ENCODE measurements around the gene RARB.

Gene RARB

GRCh38 chr3:25423780-25424588, 4.1 kb upstream of the RARB start:
- no peak for DNase-seq

DNA sequence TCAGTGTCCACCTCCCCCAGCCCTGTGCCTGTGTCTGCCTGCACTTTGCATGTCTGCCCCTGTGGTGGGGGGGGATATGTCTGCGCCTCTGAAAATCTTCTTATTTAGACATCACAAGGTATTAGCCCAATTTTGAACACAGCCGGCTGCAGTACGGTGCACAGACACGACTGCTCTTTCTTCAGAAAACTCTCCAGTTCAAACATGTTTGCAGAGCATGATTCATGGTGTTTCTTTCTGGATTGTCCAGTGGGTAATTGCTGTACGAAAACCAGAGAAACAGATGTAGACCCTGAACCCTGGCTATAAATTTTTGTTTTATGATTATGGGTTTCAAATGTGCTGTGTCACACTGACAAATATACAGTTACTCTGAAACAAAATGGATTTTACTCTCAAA, 3.4 kb upstream of the RARB start:
- no peak for DNase-seq

DNA sequence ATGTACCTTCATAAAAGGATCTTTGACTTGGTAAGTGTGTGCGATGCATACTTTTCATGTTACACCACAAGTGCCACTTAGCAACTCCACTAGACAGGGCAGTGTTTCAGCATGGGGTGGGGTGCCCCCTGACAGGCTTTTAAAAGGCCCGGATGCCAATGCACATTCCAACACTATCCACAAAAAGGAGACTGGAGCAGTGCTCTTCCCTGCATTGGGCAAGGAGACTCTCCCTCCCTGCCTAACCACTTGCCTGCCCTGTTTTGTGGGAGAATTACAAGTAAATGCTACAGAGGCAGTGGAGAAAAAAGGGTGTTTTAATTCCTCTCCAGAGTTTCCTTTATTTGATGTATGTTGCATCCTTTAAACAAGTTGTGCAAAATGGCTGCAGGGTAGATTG, 1.7 kb upstream of the RARB start:
- DNase-seq, result no peak

DNA sequence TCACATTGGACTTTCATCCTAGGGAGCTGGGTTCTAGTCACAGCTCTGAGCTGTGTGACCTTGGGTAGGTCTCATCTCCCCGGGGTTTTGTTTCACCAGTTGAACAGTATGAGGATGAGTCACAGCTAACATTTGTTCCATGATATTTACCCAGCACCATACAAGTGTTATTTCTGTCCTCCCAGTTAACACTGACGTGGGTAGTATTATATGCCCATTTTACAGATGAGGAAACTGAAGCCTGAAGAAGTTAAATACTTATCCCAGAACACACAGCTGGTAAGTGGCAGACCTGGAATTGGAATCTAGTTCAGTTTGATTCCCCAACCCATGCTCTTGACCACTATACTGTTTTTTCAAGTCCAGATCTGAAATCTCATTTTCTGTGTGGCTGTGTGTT, 908 bp upstream of the RARB start:
- DNase-seq, result no peak

- no peak for DNase-seq
Observed at GRCh38 chr3:25427563-25427941, 511 bp upstream of the RARB start.

GRCh38 chr3:25428789-25429335, 799 bp downstream of the RARB start:
- no peak for DNase-seq

DNA sequence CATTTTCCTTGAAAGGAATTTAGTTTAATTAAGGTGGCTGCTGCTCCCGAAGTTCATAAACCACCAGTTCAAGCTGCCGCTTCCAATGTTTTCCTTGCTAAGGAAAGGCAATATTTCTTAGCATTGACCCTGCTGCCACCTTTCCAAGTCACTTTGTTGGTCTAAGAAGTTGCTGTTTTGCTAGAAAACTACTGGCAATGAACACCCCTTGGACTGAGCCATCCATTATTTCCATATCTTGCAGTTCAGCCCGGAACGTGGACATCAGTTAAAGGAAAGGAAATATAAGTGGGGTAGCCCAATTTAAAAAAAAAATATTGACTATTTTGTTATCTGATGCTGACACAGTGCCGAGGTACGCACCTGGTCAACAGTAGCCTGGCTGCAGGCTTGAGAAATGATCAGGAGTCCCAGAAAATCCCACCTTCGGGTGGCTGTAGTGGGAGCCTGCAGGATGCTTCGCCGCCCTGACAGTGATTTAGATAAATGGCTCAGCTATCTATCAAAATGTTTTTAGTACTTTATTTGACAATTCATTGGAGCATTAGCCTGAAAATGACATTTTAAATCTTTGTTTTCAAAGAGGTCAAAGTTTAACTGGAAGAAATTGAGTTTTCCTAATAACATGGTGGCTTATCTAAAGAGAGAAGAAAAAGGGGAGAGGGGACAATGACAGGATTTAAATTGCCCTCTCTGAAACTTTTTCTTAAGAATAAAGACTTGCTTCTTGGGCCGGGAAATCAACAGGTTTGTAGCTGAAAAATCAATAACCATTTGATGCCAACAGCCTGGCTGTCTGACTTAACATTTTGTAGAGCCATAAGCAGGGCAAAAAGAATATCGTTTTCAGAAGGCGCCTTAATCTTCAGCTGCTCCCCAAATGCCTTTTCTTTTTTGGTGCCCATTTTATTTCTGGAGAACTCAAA, 1.6 kb downstream of the RARB start:
- no peak for DNase-seq

- DNase-seq, result no peak
Observed at GRCh38 chr3:25430287-25430934, 2.3 kb downstream of the RARB start.

DNA sequence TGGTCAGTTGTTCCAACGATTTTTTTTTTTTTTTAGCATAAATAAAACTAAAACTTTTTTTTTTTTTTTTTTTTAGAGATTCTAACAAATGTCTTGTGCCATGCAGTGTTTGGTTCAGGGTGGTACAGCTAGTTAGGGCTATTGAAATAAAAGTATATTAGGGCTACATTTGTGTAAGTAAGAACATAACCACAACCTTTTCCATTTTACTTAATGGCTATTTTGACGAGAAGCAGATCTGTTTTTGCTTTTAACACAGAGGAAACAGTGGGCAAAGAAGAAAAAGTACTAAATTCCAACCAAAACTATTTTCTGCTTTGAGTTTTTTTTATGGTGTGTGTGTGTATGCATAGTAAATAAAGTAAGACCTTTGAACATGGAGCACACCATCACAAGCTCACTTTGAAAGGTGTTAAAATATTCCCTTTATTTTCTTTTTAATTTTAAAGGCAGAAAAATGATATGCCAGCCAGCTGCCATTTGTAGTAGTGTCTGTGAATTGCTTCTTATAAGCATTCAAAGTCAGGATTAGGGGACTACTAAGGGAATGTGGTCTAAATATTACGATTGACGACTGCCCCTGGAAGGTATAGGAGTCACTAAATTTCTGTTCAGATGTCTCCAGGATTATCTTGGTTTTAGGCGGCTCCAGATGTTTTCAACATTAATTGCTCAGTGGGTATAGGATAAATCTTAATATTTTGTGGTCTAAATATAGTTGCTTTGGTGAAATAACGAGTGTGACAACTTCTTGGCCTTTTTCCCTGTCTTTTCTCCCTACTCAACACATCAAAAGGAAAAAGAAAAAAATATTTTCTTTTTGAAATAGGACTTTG, 3.1 kb downstream of the RARB start:
- no peak for DNase-seq

DNA sequence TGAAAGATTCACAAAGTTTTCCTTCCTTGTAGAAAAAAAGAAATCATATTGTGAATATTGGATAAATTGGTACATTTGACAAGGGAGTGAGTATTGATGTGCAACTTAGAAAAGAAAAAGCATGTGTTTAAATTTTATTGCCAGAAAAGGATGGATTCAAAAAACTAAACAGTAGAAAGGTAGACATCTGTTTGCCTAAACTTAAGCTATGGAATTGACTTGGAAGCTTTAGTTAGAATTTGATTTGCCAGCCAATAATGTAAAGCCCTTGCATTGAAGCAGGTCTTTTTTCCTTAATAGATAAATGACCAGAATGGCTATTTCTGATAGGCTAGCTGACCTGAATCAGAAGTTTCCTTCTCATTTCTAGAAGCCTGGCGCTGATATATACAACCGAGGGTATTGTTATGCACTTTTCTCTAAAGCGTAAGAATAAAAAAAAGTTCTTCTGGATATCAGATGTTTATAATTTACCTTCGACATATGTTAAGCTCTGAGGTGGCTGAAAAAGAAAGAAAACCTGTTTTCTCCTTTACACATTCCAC, 4.2 kb downstream of the RARB start:
- DNase-seq, result no peak

- no peak for DNase-seq
Observed at GRCh38 chr3:25433106-25433505, 5.0 kb downstream of the RARB start.

DNA sequence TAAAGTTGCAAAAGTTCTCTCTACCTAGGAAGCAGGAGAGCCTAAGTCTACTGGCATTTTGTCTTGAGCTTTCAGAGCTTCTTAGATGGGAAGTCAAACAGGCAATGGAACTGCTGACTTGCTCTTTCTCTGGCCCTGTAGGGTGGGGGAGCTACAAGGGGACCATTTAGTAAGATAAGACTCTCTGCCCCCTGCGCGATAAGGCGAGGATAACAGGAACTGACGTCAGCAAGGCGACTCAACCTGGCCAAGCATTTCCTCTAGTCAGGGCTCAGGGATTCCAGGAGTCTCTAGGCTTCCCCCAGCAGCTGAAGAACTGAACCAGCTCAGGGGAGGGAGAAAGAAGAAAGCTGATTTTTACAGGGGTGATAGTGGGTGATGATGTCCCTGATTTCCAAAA, 5.8 kb downstream of the RARB start:
- DNase-seq, result no peak

DNA sequence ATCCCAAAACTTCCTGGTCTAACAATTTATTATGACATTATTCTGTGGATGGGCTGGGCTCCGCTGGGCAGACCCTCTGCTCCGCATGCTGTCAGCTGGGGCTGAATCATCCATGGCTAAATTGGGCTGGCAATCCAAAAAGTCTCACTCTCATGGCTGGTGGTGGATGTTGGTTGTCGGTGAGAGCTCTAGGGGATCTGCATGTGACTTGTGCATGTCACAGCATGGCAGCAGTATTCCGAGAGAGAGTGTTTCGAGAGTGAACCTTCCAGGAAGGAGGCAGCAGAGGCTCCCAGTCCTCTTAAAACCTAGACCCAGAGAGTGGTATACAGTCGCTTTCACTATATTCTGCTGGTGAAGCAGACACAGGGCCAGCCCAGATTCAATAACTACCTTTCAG, 9.9 kb downstream of the RARB start:
- DNase-seq, result no peak

- DNase-seq, result no peak
Observed at GRCh38 chr3:25438791-25439555, 10.9 kb downstream of the RARB start.

GRCh38 chr3:25441234-25441856, 13.3 kb downstream of the RARB start:
- peak; percentile 68 for DNase-seq

DNA sequence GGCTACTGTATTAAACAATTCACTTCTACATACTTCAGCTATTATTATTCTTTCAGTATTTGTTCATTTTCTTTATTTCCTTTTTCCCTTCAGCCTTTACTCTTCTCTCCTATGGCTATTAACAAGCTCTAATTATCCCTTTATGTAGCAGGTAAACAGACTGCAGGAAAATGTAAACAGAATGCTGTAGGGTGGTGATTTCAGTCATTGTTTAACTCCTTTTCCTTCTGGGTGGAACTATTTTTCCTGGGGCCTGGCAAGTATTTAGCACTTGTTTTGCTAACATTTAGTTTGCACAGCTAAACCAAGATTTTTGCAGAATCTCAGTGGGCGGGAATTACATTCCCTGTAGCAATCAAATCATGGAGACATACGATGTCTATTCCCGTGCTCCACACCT, 14.4 kb downstream of the RARB start:
- DNase-seq, result no peak

DNA sequence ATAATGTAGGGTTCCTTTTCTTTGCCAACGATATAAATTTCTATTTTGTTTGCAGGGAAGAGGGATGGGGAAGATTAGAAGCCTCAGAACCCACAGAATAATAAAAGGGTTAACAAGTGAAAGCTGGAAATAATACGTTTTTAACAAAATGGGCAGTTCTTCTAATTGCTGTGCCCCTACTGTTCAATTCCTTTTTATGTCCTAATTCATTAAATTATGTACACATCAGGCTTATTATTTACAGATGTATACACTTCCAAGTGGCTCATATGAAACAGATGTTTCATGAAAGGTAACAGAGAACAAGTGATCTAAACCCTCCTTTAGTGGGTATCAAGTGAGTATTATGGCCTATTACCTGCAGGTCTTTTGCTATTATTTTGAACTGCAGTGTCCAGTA, 16.2 kb downstream of the RARB start:
- DNase-seq, result no peak

DNA sequence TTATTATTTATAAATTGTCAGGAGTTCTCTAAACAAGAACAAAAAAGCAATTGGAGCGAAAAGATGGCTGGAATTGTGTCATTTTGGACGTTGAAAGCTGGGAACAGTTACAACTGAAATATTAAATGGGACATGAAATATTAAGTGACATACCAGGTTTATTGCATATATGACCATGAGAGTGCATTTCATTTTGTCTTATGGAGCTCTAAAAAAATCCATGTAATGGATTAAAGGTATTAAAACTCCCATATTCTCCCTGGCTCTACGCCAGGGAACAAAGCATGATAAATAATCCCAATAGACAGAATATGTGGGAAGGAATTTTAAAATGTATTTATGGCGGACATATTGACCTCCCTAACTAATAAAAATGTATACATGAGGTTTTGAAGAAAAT, 17.7 kb downstream of the RARB start:
- no peak for DNase-seq

DNA sequence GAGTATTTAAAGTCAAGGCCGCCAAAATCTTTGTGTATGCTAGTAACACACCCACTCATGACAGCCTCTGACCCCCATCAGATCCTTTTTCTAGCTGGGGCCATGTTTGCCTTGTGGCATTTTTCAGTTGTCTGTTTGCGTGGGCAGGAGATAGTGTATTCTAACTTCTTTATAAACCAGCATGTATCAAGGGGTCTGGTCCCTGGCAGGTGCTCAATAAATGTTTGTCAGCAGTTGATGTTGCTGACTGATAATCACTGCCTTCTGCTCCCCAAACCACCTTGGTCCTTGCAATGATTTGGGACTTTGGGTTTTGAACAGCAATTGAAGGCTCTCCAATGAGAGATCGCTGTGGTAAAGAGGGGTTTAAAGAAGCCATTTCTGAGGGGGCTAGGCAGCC, 19.2 kb downstream of the RARB start:
- DNase-seq, result no peak

DNA sequence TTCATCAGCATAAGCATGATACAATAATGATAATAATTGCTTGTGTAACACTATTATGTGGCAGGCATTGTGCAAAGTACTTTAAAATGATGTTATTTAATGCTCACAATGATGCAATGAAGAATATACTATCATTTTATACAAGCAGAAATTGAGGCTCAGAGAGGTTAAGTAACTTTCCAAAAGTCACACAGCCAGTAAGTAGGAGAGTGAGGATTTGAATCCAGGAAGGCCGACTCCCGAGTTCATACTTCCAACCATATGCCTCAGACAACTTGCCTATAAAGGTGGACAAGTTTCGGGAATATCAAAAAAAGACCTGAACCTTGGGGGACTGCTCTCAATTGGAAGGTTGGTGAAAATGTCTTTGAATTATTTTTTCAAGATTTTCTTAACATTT, 19.9 kb downstream of the RARB start:
- no peak for DNase-seq

Data from activated CD8-positive, alpha-beta memory T cell treated with anti-CD3 and anti-CD28 coated beads, Interleukin-2, amount 50 U/mL, for 48 hours (primary cell).